Mucosa of descending colon (tissue), 3 donors: ENCODE data around the gene KDM4B. TPM values are rescaled to one million over a fixed set of nuclear protein-coding genes. Genes with fewer than 3 reads are reported as not detected.

Source experiments
- ATAC-seq: fragments of 200-7000 bp; cut with Tn5 transposase; one replicate; pipeline ENCODE4 v1.9.1; 2020; ENCODE audit warnings: mild to moderate bottlenecking, moderate library complexity
- DNase-seq, 3 donors: peaks; one replicate each; pipeline ENCODE4 v3.0.0-alpha.2; 2020
- H3K36me3 ChIP-seq: fragments of 200-600 bp; one replicate; pipeline ENCODE4 v1.8.0; 2021; ENCODE audit warnings: low read depth, mild to moderate bottlenecking
- H3K4me1 ChIP-seq: fragments of 200-600 bp; one replicate; pipeline ENCODE4 v1.8.0; 2021; ENCODE audit warnings: low read depth, mild to moderate bottlenecking
- H3K4me3 ChIP-seq: fragments of 200-600 bp; one replicate; pipeline ENCODE4 v1.8.0; 2021; ENCODE audit warnings: mild to moderate bottlenecking
- H3K9me3 ChIP-seq: fragments of 200-600 bp; one replicate; pipeline ENCODE4 v1.8.0; 2021; ENCODE audit warnings: mild to moderate bottlenecking
- CTCF ChIP-seq: fragments of 200-600 bp; IDR thresholded peaks from one replicate; pipeline ENCODE4 v1.8.0; 2022; ENCODE audit warnings: antibody characterized with exemption, mild to moderate bottlenecking
- intact Hi-C, 2 donors: fragments of 100-400 bp; cut with DNase I in 1 of 2; cut with micrococcal nuclease in 1 of 2; formaldehyde crosslinking; loops; one replicate each; pipeline versions ENCODE4 v1.11.0 to v1.11.1; 2022; cut with DNase I, micrococcal nuclease
- total RNA-seq, 3 donors: library from RNA; stranded (reverse); fragmentation: NEBNext Ultra II Directional in 2 of 3; extraction: Animal tissue kit (Norgen Biotek cat#: 25700) in 2 of 3; gene quantifications; one replicate each; pipeline versions ENCODE4 v1.2.1 to v1.2.4, GENCODE V29; 2021 to 2023
- donor health status: DM: no; HTN: no; CAD: no; lungs with moderate emphysema.
- donor health status: DM: no; HTN: no; CAD: no.
- donor health status: DM: no; HTN: yes; CAD: no.

The KDM4B gene
- total RNA-seq, 3 donors from 2014 or later: 42.7 to 53.8 (median 50.0) TPM

- no peak overlapping the region for H3K4me3 ChIP-seq
- no peaks in the 10 kb centered on the region for H3K9me3 ChIP-seq
- no peak for TF ChIP-seq CTCF
- ATAC-seq (no peak), DNase-seq (no peak)
- intact Hi-C loops: no loop called here
- no peaks in the 10 kb centered on the region for H3K4me1 ChIP-seq
- peaks cover 8% of the 10 kb centered on the region for H3K36me3 ChIP-seq
Measured at GRCh38 chr19:5036698-5037563, 68.0 kb downstream of the KDM4B start.

- H3K36me3 ChIP-seq: peaks cover 8% of the 10 kb centered on the region
- no peaks in the 10 kb centered on the region for H3K4me1 ChIP-seq
- TF ChIP-seq CTCF: no peak
- H3K9me3 ChIP-seq: no peaks in the 10 kb centered on the region
- no peak for ATAC-seq
- DNase-seq: no peak
- H3K4me3 ChIP-seq: no peak overlapping the region
- intact Hi-C loops: no loop called here
Measured at GRCh38 chr19:5037936-5038335, 69.0 kb downstream of the KDM4B start.

- Histone ChIP-seq H3K4me1 (no peaks in the 10 kb centered on the region), H3K36me3 (peaks cover 8% of the 10 kb centered on the region), H3K9me3 (no peaks in the 10 kb centered on the region), H3K4me3 (no peak overlapping the region)
- TF ChIP-seq CTCF: no peak
- DNase-seq (peak in 2 of 3 donors; percentile 23 to 45), ATAC-seq (peak; percentile 66)
- intact Hi-C loops: no loop called here
Measured at GRCh38 chr19:5038631-5039271, 69.8 kb downstream of the KDM4B start.

- H3K9me3 ChIP-seq: no peaks in the 10 kb centered on the region
- H3K4me3 ChIP-seq: no peak overlapping the region
- intact Hi-C loops: no loop called here
- ATAC-seq (no peak), DNase-seq (no peak)
- no peak for TF ChIP-seq CTCF
- no peaks in the 10 kb centered on the region for H3K4me1 ChIP-seq
- H3K36me3 ChIP-seq: peaks cover 8% of the 10 kb centered on the region
Measured at GRCh38 chr19:5039642-5040543, 71.0 kb downstream of the KDM4B start.

GRCh38 chr19:5040544-5041167 is 71.7 kb downstream of the KDM4B start:
- no peak for TF ChIP-seq CTCF
- no peak for DNase-seq
- intact Hi-C loops: no loop called here
- Histone ChIP-seq H3K4me3 (no peak overlapping the region), H3K9me3 (no peaks in the 10 kb centered on the region), H3K4me1 (peaks cover under 1% of the 10 kb centered on the region), H3K36me3 (peaks cover 8% of the 10 kb centered on the region)
- no peak for ATAC-seq
